OCI-LY3 (cell line): ENCODE measurements around the gene ARHGAP26.

Source experiments
- CTCF ChIP-seq: fragments of 200-600, 300-600 bp; sonication (generic); IDR thresholded peaks from 2 replicates; pipeline ENCODE4 v1.5.1; 2014; ENCODE audit warnings: antibody characterized with exemption, low read length, low read depth
- EZH2phosphoT487 ChIP-seq: fragments of 200-600 bp; shearing (Covaris generic); IDR thresholded peaks from 2 replicates; pipeline ENCODE4 v1.6.1; 2018; ENCODE audit warnings: antibody characterized with exemption, mixed run types, low read depth

GRCh38 chr5:143010351-143010750 lies 240.2 kb downstream of the ARHGAP26 start:
- TF ChIP-seq CTCF (no peak), EZH2phosphoT487 (no peak)
